ENCODE results near the gene PLIN4.

GRCh38 chr19:4521170-4521887, 3.0 kb upstream of the PLIN4 start:
- no peak for TF ChIP-seq EZH2 (IDR thresholded peaks at IDR 0.05)
- no peak for TF ChIP-seq POLR2AphosphoS5 (IDR thresholded peaks at IDR 0.05; ENCODE audit: borderline replicate concordance, low read depth, low read length)
- no peak for TF ChIP-seq FOXP2 (optimal IDR thresholded peaks at IDR 0.05; ENCODE audit: control extremely low read depth, extremely low read length, insufficient read depth)

Measured in SK-N-MC (cell line).